ENCODE data around the gene SH3TC1.

The SH3TC1 gene

DNA sequence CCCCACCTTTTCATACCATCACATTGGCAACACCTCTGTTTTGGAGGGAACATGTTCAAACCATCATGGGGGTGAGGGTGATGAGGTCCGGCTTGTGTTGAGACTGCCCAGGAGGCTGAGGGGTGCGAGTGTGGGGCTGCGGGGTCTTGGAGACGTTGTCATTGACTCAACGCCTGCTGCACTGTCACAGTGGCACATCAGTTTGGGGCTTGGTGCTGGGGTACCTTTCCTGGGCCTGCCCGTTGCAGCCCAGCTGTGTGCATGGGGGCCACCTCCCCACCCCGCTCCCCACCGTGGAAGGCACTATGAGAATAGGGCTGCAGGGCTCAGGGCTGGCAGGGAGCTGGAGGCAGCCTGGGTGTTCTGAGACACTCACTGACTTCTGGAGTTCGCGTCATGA, 72.7 kb downstream of the SH3TC1 start:
- H3K4me3 ChIP-seq (ENCODE audit: low read depth in 1 of 2, low read length in 2 of 2) = peak overlapping the region in 1 of 2 donors; percentile 76
- H3K27ac ChIP-seq (ENCODE audit: low read length) = no peak overlapping the region
- H3K36me3 ChIP-seq (ENCODE audit: control insufficient read depth in 1 of 2, insufficient read depth in 2 of 2, low read length in 2 of 2) = no peaks in the 10 kb centered on the region
- no peaks in the 10 kb centered on the region for H3K9me3 ChIP-seq (ENCODE audit: control insufficient read depth in 1 of 2, low read length in 2 of 2)
- H3K27me3 ChIP-seq (ENCODE audit: low read depth, low read length) = no peaks in the 10 kb centered on the region
- H3K4me1 ChIP-seq (ENCODE audit: control insufficient read depth in 1 of 2, insufficient read depth in 2 of 2, low read length in 2 of 2) = peaks cover 5 to 82% of the 10 kb centered on the region in 2 donors

DNA sequence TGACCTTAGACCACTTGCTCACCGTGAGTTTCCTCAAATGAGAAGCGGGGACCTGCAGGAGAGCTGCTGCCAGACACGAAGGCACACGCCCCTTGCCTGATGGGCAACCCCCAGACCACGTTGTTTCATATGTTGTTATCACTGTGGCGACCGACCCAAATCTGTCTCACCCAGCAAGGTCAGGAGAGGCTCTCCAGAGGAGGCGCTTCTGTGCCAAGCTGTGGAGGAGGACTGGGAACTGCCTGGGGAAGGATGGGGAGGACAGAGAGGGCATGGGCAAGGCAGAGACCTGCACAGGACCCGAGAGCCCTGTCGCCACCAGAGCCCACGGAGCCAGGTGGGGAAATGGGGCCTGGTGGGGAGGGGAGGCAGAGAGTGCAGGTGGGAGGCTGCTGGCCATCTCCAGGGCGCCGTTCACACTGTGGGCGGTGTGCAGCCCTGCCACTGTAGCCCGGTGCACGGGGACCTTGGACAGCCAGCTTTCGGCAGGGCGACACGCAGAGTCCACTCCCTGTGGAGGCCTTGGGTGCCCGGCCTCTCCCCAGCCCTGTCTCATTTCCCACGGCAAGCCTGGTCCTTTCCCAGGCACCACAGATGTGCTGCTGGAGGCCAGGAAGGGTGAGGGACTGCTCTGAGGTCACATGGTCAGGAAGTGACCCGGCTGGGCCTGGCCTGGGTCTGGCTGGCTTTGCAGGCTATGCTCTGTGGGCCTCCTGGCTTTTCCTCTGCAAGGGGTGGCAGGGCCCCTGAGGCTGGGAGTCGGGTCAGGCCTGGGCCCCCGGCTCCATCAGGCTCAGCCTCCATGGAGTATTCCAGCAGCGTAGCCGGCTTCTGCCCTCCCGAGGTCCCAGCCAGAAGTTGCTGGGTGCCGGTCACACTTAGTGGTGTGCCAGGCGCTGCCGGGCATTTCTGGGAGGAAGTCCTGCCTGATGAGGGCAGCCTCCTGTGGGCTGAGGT, 73.7 kb downstream of the SH3TC1 start:
- Histone ChIP-seq H3K9me3 (ENCODE audit: control insufficient read depth in 1 of 2, low read length in 2 of 2) (no peaks in the 10 kb centered on the region), H3K27ac (ENCODE audit: low read length) (no peak overlapping the region), H3K4me3 (ENCODE audit: low read depth in 1 of 2, low read length in 2 of 2) (no peak overlapping the region), H3K36me3 (ENCODE audit: control insufficient read depth in 1 of 2, insufficient read depth in 2 of 2, low read length in 2 of 2) (no peaks in the 10 kb centered on the region), H3K27me3 (ENCODE audit: low read depth, low read length) (no peaks in the 10 kb centered on the region), H3K4me1 (ENCODE audit: control insufficient read depth in 1 of 2, insufficient read depth in 2 of 2, low read length in 2 of 2) (peaks cover 5 to 84% of the 10 kb centered on the region in 2 donors)

DNA sequence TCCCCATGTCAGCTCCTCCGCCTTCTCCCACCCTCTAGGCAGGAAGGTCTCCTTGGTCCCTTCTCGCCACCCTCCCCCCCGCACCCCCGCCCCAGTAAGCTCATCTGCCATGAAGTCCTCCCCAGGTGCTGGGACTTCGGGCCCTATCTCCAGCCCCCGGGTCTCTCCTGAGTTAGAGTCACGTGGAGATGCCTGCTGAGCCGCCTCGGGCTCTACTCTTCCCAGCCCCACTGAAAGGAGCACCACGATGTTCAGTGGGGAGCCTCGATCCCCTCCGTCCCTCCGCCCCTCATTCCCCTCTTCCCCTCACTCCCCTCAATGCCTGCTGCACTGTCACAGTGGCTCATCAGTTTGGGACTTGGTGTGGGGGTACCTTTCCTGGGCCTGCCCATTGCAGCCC, 74.4 kb downstream of the SH3TC1 start:
- no peaks in the 10 kb centered on the region for H3K9me3 ChIP-seq (ENCODE audit: control insufficient read depth in 1 of 2, low read length in 2 of 2)
- peaks cover 5 to 87% of the 10 kb centered on the region in 2 donors for H3K4me1 ChIP-seq (ENCODE audit: control insufficient read depth in 1 of 2, insufficient read depth in 2 of 2, low read length in 2 of 2)
- H3K36me3 ChIP-seq (ENCODE audit: control insufficient read depth in 1 of 2, insufficient read depth in 2 of 2, low read length in 2 of 2) = no peaks in the 10 kb centered on the region
- no peak overlapping the region for H3K27ac ChIP-seq (ENCODE audit: low read length)
- no peak overlapping the region for H3K4me3 ChIP-seq (ENCODE audit: low read depth in 1 of 2, low read length in 2 of 2)
- no peaks in the 10 kb centered on the region for H3K27me3 ChIP-seq (ENCODE audit: low read depth, low read length)

DNA sequence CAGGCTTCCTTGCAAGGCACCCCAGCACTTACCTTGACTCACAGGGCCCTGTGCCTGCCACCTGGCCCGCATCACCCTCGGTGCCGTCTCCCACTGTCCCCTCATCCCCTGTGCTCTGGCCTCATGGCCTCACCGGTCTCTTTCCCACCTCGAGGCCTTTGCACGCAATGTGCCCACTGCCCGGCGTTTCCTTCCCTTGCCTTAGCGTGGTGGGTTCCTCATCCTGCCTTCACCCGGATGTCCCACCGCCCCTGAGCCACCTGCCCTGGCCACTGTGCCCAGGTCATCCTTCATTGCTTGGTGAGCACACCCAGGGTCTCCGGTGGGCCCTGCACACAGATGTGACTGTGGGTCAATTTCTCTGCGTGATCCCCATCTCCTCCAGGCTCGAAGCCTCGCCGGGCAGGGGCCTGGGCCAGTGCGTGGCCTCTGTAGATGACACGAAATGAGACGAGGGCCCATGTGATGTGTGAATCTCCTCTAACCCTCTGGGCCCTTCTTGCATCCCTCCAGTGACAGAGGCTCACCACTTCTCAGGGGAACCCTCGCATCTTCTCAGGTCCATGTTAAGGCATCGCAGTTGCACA, 75.1 kb downstream of the SH3TC1 start:
- Histone ChIP-seq H3K27ac (ENCODE audit: low read length) (no peak overlapping the region), H3K9me3 (ENCODE audit: control insufficient read depth in 1 of 2, low read length in 2 of 2) (no peaks in the 10 kb centered on the region), H3K27me3 (ENCODE audit: low read depth, low read length) (no peaks in the 10 kb centered on the region), H3K36me3 (ENCODE audit: control insufficient read depth in 1 of 2, insufficient read depth in 2 of 2, low read length in 2 of 2) (no peaks in the 10 kb centered on the region), H3K4me3 (ENCODE audit: low read depth in 1 of 2, low read length in 2 of 2) (no peak overlapping the region), H3K4me1 (ENCODE audit: control insufficient read depth in 1 of 2, insufficient read depth in 2 of 2, low read length in 2 of 2) (peaks cover 5 to 82% of the 10 kb centered on the region in 2 donors)

DNA sequence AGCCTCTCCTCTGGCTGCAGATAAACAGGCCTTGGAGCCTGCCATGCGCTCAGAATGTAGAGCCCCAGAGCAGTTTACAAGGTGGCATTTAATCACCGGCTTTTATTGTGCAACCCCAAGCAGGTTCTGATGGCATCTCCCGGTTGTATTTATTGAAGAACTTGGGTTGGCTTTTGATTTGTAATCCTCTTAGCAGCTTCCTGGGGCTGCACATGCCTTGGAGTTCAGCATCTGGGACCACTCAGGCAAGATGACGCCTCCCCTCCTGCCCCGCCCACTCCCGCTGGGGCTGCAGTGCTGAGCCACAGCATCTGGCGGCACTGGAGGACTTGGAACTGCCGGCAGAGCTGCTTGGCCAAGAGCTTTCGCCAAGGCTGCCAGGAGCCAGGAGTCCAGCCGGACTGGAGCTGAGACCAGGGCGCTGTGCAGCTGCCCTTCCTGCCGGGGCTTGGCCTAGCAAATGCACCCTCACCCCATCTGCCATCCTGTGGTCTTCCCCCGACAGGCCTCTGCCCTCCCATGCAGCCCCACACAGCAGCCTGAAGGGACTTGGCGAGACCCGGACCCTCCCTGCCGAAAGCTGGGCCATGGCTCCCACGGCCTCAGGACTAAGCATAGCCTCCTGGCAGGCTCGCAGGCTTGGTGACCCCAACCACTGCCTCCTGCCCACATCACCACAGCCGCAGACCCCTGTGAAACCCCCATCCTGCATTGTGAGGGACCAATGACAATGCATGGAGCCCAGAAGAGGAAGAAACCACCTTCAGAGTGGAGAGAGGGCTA, 75.9 kb downstream of the SH3TC1 start:
- no peaks in the 10 kb centered on the region for H3K9me3 ChIP-seq (ENCODE audit: control insufficient read depth in 1 of 2, low read length in 2 of 2)
- H3K27ac ChIP-seq (ENCODE audit: low read length) = no peak overlapping the region
- peaks cover 5 to 77% of the 10 kb centered on the region in 2 donors for H3K4me1 ChIP-seq (ENCODE audit: control insufficient read depth in 1 of 2, insufficient read depth in 2 of 2, low read length in 2 of 2)
- no peaks in the 10 kb centered on the region for H3K27me3 ChIP-seq (ENCODE audit: low read depth, low read length)
- H3K36me3 ChIP-seq (ENCODE audit: control insufficient read depth in 1 of 2, insufficient read depth in 2 of 2, low read length in 2 of 2) = no peaks in the 10 kb centered on the region
- H3K4me3 ChIP-seq (ENCODE audit: low read depth in 1 of 2, low read length in 2 of 2) = peak overlapping the region in 1 of 2 donors; percentile 17

DNA sequence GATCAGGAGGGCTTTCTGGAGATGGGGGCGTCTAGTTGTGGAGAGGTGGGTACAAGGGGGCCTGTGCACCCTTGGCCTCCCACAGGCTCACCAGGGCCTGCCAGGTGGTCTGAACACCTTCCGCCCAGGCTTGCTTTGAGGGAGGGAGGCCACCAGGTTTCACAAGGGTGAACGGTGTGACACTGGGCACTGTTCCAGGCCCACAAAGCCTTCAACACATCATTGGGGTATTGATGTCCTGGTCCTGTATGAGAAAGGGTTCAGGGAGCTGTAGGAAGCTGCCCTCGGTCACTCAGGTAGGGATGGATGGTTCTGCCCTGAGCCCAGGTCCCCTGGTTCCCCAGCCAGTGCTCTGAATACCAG, 76.4 kb downstream of the SH3TC1 start:
- Histone ChIP-seq H3K36me3 (ENCODE audit: control insufficient read depth in 1 of 2, insufficient read depth in 2 of 2, low read length in 2 of 2) (no peaks in the 10 kb centered on the region), H3K9me3 (ENCODE audit: control insufficient read depth in 1 of 2, low read length in 2 of 2) (no peaks in the 10 kb centered on the region), H3K4me3 (ENCODE audit: low read depth in 1 of 2, low read length in 2 of 2) (peak overlapping the region in 1 of 2 donors; percentile 17), H3K27me3 (ENCODE audit: low read depth, low read length) (no peaks in the 10 kb centered on the region), H3K27ac (ENCODE audit: low read length) (no peak overlapping the region), H3K4me1 (ENCODE audit: control insufficient read depth in 1 of 2, insufficient read depth in 2 of 2, low read length in 2 of 2) (peaks cover 5 to 74% of the 10 kb centered on the region in 2 donors)

DNA sequence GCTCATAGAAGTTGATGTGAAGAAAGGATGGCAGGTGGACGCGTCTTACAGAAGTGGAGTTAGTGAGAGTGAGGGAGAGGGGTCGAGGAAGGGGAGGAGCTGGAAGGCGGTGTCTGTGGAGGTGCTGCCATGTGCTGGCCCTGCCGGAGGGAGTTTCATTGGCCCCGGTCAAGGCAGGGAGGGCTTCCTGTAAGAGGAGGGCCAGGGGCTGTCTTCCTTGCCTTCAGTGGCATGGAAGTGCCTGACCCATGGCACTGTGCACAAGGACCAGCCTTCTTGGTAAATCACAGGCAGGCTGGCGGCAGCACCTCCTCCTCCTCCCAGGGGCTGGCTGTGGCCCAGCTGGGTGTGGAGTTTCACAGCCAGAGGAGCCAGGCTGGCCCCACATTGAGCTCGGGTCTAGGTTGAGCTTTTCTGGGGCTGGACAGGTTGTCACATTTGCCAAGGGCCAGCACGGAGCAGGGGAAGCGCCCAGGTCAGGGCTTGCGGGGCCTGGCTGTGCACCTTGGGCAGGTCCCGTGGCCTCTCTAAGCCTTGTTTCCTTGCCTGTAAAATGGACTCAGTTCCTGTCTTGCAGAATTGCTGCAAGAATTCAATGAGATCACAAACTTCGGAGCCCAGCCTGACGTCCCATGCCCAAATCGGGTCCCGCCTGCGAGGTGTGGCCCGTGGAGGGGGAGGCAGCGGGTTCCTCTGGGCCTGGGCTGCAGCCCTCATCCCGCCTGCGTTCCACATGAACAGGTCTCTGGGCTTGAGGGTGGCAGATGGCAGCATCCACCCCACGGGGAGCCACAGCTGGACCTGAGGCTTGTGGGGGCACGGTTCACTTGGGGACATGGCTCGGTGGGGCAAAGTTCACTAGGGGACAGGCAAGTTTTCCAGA, 77.5 kb downstream of the SH3TC1 start:
- no peak overlapping the region for H3K27ac ChIP-seq (ENCODE audit: low read length)
- peaks cover 5 to 74% of the 10 kb centered on the region in 2 donors for H3K4me1 ChIP-seq (ENCODE audit: control insufficient read depth in 1 of 2, insufficient read depth in 2 of 2, low read length in 2 of 2)

DNA sequence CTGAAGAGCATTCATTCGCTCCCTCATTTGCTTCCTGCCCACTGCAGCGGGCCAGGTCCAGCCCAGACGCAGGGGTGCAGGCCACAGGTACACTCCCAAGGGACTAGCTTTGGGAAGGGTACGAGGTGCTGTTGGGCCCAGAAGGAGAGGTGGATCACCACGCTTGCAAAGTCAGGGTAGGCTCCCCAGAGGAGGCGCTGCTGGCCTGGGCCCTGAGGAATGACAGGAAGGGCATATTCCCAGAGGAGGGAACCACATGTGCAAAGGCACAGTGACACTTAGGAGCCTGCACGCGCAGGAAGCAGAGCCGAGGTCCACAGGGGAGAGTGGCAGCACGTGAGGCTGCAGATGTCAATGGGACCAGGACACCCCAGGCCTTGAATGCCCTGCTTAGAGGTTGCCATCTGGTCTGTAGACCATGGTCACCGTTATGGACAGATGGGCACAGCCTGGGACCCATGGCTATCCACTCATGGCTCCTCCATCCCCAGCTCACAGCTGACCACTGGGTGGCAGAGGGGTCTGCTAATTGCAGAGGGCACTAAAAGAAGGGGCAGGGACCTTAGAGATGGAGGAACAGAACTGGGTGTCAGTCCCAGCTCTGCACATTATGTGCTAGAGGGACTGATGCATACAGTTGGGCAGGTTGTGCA, 78.4 kb downstream of the SH3TC1 start:
- Histone ChIP-seq H3K4me1 (ENCODE audit: control insufficient read depth in 1 of 2, insufficient read depth in 2 of 2, low read length in 2 of 2) (peaks cover 5 to 73% of the 10 kb centered on the region in 2 donors), H3K9me3 (ENCODE audit: control insufficient read depth in 1 of 2, low read length in 2 of 2) (no peaks in the 10 kb centered on the region), H3K4me3 (ENCODE audit: low read depth in 1 of 2, low read length in 2 of 2) (no peak overlapping the region), H3K36me3 (ENCODE audit: control insufficient read depth in 1 of 2, insufficient read depth in 2 of 2, low read length in 2 of 2) (no peaks in the 10 kb centered on the region), H3K27ac (ENCODE audit: low read length) (peak overlapping the region; percentile 16), H3K27me3 (ENCODE audit: low read depth, low read length) (no peaks in the 10 kb centered on the region)

More for the DNA sequence above, 77.5 kb downstream of the SH3TC1 start:
- Histone ChIP-seq H3K27me3 (ENCODE audit: low read depth, low read length) (no peaks in the 10 kb centered on the region), H3K4me3 (ENCODE audit: low read depth in 1 of 2, low read length in 2 of 2) (no peak overlapping the region), H3K9me3 (ENCODE audit: control insufficient read depth in 1 of 2, low read length in 2 of 2) (no peaks in the 10 kb centered on the region), H3K36me3 (ENCODE audit: control insufficient read depth in 1 of 2, insufficient read depth in 2 of 2, low read length in 2 of 2) (no peaks in the 10 kb centered on the region)

DNA sequence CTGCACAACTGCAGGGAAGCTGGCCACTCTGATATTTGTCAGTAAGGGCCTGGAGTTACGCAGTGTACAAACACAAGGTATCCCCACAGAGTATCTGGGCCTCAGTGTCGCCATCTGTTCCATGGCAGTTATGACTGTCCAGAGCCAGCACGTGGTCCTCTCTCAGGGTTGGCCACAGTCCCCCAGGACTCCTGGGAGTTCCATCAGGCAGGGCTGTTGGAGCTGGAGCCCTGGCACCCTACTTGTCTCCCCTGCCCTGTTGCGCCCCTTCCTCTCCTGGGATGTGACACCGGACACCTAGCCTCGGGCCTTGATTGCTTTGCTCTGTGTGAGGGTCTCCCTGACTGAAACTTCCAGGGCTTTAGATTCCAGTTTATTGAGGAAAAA, 78.9 kb downstream of the SH3TC1 start:
- Histone ChIP-seq H3K9me3 (ENCODE audit: control insufficient read depth in 1 of 2, low read length in 2 of 2) (no peaks in the 10 kb centered on the region), H3K36me3 (ENCODE audit: control insufficient read depth in 1 of 2, insufficient read depth in 2 of 2, low read length in 2 of 2) (no peaks in the 10 kb centered on the region), H3K27ac (ENCODE audit: low read length) (peak overlapping the region; percentile 16), H3K4me3 (ENCODE audit: low read depth in 1 of 2, low read length in 2 of 2) (no peak overlapping the region), H3K4me1 (ENCODE audit: control insufficient read depth in 1 of 2, insufficient read depth in 2 of 2, low read length in 2 of 2) (peaks cover 5 to 68% of the 10 kb centered on the region in 2 donors), H3K27me3 (ENCODE audit: low read depth, low read length) (no peaks in the 10 kb centered on the region)

Measured in muscle layer of duodenum (tissue), 2 donors.